GM19463 (cell line): Measurements from ENCODE around the gene NFIL3.
A peak's percentile ranks its signal among the peaks of the same experiment; 100 is the strongest.

ENCODE experiments used
- ATAC-seq: cut with Tn5 transposase; IDR thresholded peaks from one replicate; pipeline ENCODE4 v1.9.1; 2021; ENCODE audit warnings: mild to moderate bottlenecking, moderate library complexity; ENCODE audit not compliant: unreplicated experiment

Gene NFIL3

GRCh38 chr9:91422758-91423711, 597 bp downstream of the NFIL3 start:
- peak; percentile 32 for ATAC-seq

GRCh38 chr9:91421971-91422757, 1.5 kb downstream of the NFIL3 start:
- no peak for ATAC-seq

GRCh38 chr9:91421128-91421765, 2.4 kb downstream of the NFIL3 start:
- no peak for ATAC-seq

GRCh38 chr9:91420501-91421127, 3.0 kb downstream of the NFIL3 start:
- ATAC-seq = no peak

- no peak for ATAC-seq
These were observed 4.1 kb downstream of the NFIL3 start for GRCh38 chr9:91419222-91420191.

- ATAC-seq = no peak
These were observed 5.4 kb downstream of the NFIL3 start for GRCh38 chr9:91418215-91418610.

- ATAC-seq = no peak
These were observed 5.9 kb downstream of the NFIL3 start for GRCh38 chr9:91417602-91418214.

GRCh38 chr9:91416096-91416712, 7.4 kb downstream of the NFIL3 start:
- no peak for ATAC-seq

GRCh38 chr9:91415290-91415689, 8.3 kb downstream of the NFIL3 start:
- ATAC-seq = peak; percentile 90

GRCh38 chr9:91412941-91413340, 10.7 kb downstream of the NFIL3 start:
- no peak for ATAC-seq

- ATAC-seq = no peak
These were observed 12.4 kb downstream of the NFIL3 start for GRCh38 chr9:91411096-91411771.

- ATAC-seq = no peak
These were observed 13.5 kb downstream of the NFIL3 start for GRCh38 chr9:91410161-91410560.

- ATAC-seq = no peak
These were observed 15.2 kb downstream of the NFIL3 start for GRCh38 chr9:91408475-91408874.

GRCh38 chr9:91407580-91408318, 15.9 kb downstream of the NFIL3 start:
- ATAC-seq = no peak

GRCh38 chr9:91405343-91406077, 18.1 kb downstream of the NFIL3 start:
- no peak for ATAC-seq

- no peak for ATAC-seq
These were observed 19.7 kb downstream of the NFIL3 start for GRCh38 chr9:91403665-91404543.
